Stimulated activated CD4-positive, alpha-beta T cell treated with anti-CD3 and anti-CD28 coated beads, TNF-alpha, amount 100 ng/mL, for 48 hours (primary cell): ENCODE measurements around the gene IL26.
A peak's percentile ranks its signal among the peaks of the same experiment; 100 is the strongest.
"Not testable (repeated sequence)": the region's sequence is repeated elsewhere in the genome, so short reads cannot be mapped to it uniquely, and the experiment has no call there.

Source experiments
- DNase-seq, 3 donors: peaks; one replicate each; pipeline ENCODE4 v3.0.0-alpha.2; 2020; ENCODE audit warnings: low read depth in 3 of 3

IL26 gene

GRCh38 chr12:68240079-68240478, 14.5 kb upstream of the IL26 start:
- no peak for DNase-seq

- DNase-seq: no peak
These were observed 13.8 kb upstream of the IL26 start for GRCh38 chr12:68239309-68239982.

- DNase-seq: no peak
These were observed 12.0 kb upstream of the IL26 start for GRCh38 chr12:68237619-68238018.

DNA sequence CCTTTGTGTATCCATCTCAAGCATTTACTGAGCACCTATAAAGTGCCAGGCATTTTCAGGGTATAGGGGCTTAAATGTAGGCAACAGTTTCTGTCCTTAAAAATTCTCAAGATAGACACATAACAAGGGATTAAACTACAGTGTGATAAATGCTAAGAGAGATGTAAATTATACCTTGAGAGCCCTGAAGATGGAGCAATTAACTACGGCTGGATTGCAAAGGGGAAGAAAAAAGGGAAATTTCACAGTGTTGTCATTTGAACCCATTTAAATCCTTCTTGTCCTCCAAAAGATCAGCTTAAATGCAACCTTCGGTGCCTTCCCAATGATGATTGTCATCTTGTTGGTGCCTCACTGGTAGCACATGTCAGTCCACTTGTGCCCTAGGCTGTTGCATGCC, 11.5 kb upstream of the IL26 start:
- DNase-seq: no peak

- peak in 1 of 3 donors; percentile 5 for DNase-seq
These were observed 10.9 kb upstream of the IL26 start for GRCh38 chr12:68236421-68237059.

GRCh38 chr12:68235576-68235975, 10.0 kb upstream of the IL26 start:
- DNase-seq: no peak

GRCh38 chr12:68234140-68234539, 8.5 kb upstream of the IL26 start:
- no peak for DNase-seq

GRCh38 chr12:68233498-68233897, 7.9 kb upstream of the IL26 start:
- no peak for DNase-seq

GRCh38 chr12:68231691-68232090, 6.1 kb upstream of the IL26 start:
- no peak for DNase-seq

- DNase-seq: no peak
These were observed 5.6 kb upstream of the IL26 start for GRCh38 chr12:68231229-68231628.

DNA sequence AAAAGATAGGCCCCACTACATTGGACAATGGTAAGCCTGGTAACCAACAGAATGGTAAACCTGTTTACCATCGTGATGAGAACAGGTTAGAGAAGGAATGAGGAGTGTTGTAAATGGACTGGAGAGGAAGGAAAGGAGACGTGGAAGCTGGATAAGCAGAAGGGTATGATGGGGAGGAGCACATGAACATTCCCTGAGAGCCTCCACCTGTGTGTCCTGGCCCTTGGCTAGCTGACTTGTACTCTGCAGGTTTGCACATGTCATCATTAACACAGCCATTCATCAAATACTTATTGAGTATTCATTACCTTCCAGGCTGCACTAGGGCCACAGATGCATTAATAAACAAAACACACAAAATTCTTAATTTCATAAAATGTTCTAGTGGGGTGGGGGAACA, 4.3 kb upstream of the IL26 start:
- no peak for DNase-seq

GRCh38 chr12:68227356-68227755, 1.7 kb upstream of the IL26 start:
- DNase-seq: no peak

GRCh38 chr12:68224613-68225285, 861 bp downstream of the IL26 start:
- DNase-seq: no peak

DNA sequence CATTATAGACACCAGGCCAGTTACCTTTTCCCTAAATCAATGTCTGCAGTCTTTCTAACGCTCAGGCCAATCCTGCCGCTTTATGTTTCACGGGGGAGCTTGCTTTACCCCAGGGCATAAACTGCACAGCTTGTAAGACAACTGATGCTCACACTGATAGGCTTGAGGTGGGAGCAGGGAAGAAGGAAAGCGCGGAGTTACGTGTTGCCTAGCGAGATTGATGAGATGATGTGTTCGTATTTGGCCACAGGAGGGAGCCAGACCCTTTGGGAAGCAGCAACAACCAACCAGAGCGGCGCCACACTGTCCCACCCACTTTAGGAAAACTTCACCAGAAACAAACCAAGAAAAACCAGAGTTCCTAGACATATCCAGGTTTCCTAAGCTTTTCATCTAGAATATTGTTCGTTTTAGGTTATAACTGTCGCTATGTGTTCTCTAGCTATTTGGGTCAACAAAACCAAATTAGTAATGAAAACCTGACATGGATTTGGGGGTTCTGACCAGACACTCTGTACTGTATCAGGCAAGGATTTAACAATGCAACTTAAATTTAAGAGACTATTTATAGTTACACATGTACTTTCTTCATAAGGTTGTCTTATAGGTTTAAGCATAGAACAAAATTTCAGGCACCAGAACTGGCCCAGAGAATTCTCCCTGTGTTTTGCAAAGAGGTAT, 2.4 kb downstream of the IL26 start:
- peak; percentile 45 to 67 (median 51) for DNase-seq

- no peak for DNase-seq
These were observed 3.3 kb downstream of the IL26 start for GRCh38 chr12:68222326-68222725.

- no peak for DNase-seq
These were observed 4.1 kb downstream of the IL26 start for GRCh38 chr12:68221497-68221896.

DNA sequence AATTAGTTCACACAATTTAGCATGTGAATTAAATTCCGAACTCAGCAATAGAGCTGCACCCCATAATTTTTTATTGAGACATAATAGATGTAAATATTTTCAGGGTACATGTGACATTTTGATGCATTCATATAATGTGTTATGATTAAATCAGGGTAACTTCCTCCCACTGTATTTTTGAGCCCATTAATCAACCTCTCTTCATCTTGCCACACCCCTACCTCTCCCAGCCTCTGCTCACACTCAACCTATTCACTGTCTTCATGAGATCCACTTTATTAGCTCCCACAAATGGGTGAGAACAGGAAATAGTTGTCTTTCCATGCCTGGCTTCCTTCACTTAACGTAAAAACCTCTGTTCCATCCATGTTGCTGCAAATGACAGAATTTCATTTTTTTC, 14.7 kb downstream of the IL26 start:
- DNase-seq: no peak

DNA sequence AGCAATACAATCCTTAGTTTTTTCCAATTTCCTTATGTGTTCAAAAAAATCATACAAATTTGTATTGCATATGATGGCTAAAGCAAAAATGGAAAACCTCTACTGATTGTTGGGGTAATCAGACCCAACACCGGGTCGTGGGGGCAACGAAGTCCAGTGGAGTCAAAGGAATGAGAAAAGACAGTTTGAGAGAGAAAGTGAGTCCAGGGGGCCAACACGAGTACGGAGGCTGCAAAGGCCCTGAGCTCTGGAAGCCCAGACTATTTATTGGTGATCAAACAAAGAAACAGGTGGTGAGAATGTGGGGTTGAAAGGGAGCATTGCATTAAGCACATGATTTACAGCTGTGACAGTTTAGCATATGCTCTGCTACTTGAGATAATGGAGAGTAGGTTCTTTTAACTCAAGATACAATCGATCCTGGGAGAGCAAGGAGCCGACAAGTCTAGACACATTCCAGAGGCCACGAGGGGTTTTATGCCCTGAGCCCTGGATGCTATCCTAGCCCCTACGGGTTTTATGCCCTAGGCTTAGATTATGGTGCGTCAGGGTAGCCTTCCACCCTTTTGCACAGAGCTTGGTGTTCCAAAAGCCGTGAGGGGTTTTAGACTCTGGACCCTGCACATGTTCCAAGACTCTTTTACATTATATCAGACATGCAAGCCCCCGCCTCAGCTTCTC, 16.4 kb downstream of the IL26 start:
- not testable (repeated sequence) for DNase-seq

DNA sequence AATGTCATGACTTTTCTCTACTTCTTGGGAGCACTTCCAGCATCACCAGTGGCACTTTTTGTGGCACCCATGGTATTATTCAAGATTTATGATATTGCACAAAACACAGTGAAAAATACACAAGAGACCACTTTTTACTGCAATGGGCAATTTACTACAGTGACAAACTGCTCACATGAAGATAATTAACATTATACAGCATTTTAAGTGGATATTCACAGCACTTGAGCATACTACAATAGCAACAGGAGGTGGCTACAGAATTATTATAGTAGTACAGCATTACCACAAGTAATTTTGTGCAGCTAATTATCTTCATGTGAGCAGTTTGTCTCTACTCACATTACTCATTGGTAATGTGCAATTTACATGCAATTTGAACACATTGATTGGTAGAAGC, 18.3 kb downstream of the IL26 start:
- no peak for DNase-seq

GRCh38 chr12:68206446-68206845, 19.2 kb downstream of the IL26 start:
- DNase-seq: no peak

- DNase-seq: no peak
These were observed 22.1 kb downstream of the IL26 start for GRCh38 chr12:68203460-68203875.

DNA sequence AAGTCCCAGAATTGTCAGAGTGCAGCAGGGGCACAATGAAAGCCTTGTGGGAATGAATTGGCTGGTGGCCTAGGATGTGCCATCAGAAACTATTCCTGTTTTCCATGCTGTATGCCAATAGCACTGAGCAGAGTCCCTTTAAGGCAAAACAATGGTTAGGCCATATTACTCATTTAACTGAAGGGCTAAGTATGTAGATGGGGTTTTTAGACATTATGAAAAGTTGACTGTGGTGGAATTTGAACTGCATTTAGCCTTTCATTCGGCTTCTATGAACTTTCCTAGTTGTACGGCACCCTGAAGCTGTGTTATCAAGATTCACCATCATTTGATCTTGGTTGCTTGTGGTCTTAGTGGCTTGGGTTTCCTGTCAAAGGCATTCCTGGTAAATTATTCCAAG, 24.8 kb downstream of the IL26 start:
- DNase-seq: no peak
